HG03159 (cell line): Measurements from ENCODE around the gene TXNDC17.
A peak's percentile ranks its signal among the peaks of the same experiment; 100 is the strongest.
"Not testable (repeated sequence)": the region's sequence is repeated elsewhere in the genome, so short reads cannot be mapped to it uniquely, and the experiment has no call there.

ENCODE experiments used
- ATAC-seq: cut with Tn5 transposase; IDR thresholded peaks from one replicate; pipeline ENCODE4 v1.9.1; 2021; ENCODE audit warnings: mild to moderate bottlenecking, moderate library complexity; ENCODE audit not compliant: unreplicated experiment

Gene TXNDC17

DNA sequence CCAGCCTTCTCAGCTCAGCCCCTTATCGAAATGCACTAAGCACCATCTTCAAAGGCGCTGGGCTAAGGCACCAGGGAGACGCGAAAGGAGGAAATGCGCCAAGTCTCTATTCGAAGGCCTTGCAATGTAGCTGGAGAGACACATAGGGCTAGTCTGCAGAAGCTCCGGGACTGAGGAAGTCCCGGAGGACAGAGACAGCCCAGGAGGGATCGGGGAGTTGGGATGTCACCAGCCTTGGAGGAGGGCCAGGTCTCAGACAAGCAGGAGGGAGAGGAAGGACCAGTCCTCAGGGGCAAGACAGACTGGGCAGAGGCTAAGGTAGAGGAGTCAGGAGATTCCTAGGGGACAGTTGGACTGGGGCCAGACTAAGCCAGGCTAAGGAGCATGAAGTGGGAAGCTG lies 19.2 kb downstream of the TXNDC17 start:
- ATAC-seq, result no peak

DNA sequence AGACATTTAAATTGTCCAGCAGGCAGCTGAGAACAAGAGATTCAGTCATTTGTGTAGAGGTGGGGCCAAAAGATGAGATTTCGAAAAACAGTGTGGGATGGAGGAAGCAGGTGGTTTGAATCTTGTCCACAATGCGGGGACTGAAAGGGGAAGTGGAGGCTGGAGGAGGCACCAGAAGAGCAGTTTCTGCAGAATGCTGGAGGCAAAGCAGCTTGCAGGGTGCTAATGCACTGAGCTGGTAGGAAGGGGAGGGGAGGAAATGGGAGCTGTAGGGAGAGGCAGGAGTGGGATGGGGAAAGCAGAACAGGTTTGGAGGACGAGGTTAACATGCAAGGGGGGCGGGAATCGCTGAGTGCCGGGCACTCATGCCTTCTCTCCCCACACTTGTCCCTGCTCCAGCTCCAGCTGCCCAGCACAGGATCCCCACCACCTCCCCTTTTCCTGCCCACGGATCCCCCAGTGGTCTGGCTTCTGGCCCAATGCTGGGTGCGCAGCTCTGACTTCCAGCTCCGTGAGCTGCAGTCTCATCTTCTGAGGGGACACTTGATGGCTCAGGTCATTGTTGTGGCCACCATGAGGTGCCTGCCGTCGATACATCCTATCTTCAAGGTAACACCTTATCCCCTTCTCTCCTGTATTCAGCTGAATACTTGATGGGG lies 20.1 kb downstream of the TXNDC17 start:
- peak; percentile 75 for ATAC-seq

DNA sequence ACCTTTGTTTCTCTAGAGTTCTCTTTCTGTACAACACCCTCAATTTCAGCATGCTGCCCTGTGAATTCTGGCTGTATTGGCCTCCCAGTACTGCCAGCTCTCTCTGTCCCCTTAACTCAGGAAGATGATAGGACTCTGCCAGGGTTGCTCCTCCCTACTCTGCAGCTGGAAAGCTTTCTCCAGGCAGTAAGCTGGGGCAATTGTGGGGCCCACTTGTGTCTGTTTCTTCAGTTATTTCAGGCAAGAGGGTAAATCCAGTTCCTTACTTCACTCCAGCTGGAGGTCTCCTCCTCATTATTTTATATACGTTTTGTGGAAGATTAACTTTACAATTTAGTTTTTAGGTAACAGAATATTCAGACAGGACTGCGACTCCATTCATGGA lies 20.6 kb downstream of the TXNDC17 start:
- no peak for ATAC-seq

DNA sequence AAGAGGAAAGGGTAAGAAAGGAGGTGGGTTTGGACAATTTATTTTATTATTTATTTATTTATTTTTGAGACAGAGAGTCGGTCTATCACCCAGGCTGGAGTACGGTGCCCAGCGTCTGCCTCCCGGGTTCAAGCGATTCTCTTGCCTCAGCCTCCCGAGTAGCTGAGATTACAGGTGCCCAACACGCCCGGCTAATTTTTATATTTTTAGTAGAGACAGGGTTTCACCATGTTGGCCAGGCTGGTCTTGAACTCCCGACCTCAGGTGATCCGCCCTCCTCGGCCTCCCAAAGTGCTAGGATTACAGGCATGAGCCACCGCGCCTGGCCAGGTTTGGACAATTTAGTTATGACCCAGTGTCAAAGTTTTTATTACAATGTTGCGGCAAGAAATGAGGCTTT lies 22.3 kb downstream of the TXNDC17 start:
- ATAC-seq, result not testable (repeated sequence)

DNA sequence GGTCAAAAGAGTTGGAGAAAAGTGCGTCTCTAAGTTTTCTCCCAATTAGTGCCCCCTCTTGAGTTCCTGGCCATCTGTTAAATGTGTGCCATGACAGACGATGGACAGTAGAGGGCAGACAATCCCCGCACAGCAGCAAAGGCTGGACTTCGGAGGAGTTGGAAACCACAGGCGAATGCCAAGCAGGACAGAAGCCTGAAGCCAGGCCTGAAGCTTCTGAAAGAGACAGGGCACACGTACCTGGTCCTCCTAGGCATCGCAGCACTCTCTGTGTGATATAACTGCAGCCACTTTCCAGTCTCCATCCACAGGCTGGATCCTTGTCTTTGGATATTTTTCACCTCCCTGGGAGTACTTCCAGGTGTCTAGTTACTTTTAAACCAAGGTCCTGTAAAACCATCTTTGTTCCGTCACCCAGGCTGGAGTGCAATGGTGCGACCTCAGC lies 25.2 kb downstream of the TXNDC17 start:
- no peak for ATAC-seq

DNA sequence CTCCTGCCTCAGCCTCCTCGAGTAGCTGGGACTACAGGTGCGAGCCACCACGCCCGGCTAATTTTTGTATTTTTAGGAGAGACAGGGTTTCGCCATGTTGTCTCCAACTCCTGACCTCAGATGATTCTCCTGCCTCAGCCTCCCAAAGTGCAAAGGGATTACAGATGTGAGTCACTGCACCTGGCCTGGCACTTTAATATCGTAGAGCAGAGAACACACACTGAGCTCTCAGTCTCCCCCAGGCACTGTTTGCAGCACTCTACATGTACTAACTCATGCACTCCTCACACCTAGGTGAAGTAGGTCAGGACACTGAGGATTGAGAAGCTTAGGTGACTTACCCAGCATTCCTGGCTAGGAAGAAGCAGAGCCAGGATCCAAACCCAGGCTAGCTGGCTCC lies 25.7 kb downstream of the TXNDC17 start:
- ATAC-seq, result no peak

DNA sequence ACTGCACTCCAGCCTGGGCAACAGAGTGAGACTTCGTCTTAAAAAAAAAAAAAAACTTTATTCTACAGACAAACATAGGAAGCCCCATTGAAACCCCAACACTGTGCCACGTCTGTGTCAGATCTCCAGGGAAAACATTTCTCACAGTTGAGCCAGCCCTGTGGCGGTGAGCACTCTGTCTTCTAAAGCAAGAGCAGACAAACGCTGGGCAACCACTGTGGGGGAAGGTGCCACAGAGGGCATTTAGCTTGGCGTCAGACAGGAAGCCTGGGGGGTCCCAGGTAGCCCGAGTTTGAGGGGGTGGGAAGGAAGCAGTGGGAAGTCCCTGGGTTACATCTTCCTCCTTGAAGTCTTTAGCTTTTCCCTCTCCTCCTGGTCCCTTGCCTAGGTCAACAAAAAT lies 26.7 kb downstream of the TXNDC17 start:
- ATAC-seq, result no peak

GRCh38 chr17:6668219-6668618 lies 27.4 kb downstream of the TXNDC17 start:
- ATAC-seq, result no peak

GRCh38 chr17:6668727-6669425 lies 28.0 kb downstream of the TXNDC17 start:
- ATAC-seq, result no peak

DNA sequence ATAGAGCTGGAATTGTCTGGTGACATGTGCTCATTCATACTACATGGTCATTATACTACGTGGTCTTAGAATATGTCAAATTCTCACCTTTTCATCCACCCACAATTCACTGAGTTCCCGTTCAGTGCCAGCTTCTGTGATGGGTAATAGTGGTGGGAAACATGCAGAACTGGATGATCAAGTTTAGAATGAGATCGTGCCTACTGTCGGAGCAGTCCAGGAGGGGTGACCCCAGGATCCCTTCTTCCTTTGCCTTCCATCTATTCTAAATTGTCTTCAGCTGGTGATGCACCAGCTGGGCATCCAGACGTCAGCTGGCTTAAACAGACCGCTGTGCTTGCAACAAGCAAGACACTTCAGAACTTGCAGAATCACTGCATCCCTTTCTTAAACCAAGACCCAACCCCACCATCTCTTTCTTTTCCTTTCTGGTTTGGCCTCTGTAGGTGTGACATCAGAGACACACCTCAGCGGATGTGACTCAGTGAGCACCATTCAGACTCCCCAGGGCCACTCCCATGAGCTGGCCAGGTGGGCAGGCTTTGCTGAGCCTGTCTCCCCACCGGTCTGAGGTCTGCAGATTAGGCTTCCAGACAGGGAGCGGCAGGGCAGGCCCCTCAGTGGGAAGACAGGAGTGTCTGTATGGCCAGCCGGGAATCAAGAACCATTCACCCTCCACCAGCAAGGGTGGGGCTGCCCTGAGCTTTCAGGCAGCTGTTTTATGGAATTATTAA lies 28.8 kb downstream of the TXNDC17 start:
- ATAC-seq, result no peak

- no peak for ATAC-seq
Observed at GRCh38 chr17:6670571-6670970, 29.7 kb downstream of the TXNDC17 start.

DNA sequence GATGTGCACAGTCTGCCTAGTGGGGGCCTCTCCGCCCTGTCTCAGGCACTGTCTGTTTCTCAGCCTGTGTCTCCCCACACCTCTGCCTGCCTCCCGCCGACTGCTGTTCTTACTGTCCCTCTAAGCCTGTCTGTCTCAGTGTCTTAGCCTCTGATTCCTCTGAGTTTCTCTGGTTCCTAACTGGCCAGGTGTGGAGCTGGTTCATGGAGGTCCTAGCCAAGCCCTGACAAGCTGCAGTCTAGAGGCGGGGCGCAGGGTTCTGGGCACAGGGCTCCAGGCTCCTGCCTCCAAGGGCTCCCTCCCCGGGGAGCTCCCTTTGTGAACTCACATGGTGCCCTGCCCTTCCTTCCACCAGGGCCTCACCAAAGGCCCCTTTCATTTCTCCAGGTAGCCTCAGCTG lies 30.1 kb downstream of the TXNDC17 start:
- no peak for ATAC-seq

DNA sequence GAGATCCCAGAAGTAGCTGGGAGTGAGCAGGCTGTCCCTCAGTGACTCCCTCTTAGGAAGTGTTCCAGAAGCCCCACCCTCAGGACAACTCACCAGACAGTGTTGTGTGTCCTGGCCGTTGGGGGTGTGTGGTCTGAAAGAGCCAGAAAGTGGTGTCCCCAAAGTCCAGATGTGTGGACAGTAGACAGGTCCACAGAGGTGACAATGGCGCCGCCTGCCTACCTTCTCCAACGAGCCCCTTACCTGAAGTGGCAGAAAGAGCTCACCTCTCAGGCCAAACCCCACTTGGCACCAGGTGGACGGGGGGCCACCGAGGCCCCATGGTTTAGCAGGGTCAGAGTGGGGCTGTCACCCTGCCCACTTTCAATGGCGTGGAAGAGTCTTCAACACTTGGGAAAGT lies 30.6 kb downstream of the TXNDC17 start:
- ATAC-seq, result no peak

DNA sequence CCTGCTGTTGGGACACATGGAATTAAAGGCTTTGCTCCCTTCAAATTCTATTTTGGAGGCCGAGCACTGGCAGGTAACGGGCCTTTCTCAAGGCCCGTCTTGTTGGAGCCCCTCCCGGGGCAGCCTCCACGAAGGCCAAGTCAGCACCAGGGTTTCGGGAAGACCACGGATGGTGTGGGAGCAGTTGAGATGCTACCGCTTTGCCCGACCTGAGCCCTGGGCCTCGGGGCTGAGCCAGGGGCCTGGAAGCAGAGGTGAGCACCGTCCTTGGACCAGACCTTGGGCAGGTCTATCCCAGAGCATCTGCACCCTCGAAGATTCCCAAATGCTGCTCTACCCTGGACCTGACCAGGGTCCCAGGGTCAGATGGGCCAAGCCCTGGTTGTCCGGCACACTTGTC lies 33.7 kb downstream of the TXNDC17 start:
- no peak for ATAC-seq

DNA sequence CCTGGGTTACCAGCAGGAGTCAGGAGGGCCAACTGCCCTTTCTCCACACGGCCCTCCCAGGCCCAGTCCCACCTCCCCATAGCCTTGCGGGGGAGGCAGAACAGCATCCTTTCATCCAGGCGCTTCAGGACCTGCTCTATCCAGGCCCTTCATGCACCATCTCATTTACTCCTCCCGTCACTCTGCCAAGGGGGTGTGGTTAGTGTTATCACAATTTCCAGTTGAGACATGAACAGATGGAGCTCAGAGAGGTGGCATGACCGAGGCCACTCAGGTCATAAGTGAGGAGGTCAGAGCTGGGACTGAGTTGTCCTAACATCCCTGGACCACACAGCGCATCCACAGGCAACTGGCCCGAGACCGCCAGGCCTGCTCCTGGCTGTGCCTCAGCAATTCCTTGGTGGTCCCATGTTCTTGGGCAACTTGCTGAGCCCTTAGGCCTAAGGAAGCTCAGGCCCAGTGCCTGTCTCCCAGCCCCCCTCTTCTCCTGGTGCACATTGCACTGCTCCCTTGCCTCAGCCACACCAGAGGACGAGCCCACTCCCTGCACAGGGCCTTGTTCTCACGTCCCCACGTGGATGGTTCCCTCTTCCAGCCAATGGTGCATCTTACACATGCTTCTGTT lies 34.5 kb downstream of the TXNDC17 start:
- ATAC-seq, result no peak

DNA sequence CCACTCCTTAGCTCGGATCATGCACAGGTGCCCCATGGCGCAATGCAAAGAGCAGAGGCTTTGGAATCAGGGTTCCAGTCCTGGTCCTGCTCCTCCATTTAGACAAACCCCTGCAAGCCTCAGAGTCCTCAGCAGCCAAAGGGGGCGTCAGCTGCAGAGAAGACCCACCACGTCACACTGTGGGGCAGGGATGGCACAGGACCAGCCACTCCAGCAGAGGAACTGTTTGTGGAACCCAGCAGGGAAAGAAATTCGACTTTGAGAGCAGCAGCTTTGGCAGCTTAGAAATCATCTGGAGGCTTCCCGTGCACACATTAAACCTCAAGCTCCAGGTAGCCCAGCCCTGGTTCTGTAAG lies 35.9 kb downstream of the TXNDC17 start:
- ATAC-seq, result no peak

- no peak for ATAC-seq
Observed at GRCh38 chr17:6677158-6677831, 36.4 kb downstream of the TXNDC17 start.

DNA sequence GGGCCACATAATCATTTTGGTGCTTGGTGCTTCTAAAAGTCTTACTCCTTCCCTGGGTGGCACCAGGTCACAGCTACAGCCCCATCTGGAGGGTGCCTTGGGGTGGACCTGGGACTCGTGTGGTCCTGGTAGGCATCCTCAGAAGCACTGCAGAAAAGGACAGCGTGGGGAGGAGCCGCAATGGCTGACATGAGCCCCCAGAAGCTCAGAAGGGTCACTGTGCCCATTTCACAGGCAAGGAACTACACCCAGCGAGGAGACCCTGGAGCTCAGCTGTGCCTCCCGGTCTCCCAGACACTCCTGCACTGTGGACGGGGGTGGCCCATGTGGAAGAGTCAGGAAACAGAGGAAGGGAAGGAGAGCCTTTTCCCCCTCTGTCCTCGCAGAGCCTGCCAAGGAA lies 37.1 kb downstream of the TXNDC17 start:
- no peak for ATAC-seq

DNA sequence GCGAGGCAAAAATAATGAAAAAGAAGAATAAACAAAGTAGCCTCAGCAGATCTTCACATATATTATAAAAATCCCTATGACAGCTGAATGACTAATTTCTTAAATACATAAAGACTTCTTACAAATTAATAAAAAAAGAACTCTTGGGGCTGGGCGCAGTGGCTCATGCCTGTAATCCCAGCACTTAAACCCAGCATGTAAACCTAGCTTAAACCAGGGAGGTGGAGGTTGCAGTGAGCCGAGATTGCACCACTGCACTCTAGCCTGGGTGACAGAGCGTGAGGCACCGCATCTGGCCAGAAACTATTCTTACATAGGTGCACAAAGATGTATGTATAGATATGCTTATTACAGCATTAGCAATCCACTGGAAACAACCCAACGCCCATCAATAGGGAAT lies 38.4 kb downstream of the TXNDC17 start:
- no peak for ATAC-seq

DNA sequence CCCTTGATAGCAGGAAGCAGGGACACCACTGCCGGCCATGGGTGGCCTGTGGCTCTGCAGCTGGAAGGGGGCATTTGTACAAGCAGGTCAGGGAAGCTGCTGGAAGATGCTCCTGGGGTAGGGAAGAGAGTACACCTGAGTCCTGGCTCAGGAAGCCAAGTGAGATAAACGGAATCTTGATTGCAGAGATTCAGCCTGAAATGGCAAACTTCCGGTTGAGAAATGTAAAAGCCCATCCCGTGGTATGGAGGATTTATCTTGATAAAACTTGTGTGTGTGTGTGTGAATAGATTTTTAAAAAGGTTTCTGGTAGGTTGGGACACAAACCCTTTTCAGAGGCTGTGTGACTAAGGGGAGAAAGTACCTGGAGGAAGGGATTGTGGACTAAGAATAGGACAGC lies 40.3 kb downstream of the TXNDC17 start:
- no peak for ATAC-seq

GRCh38 chr17:6681671-6682070 lies 40.8 kb downstream of the TXNDC17 start:
- no peak for ATAC-seq
